K562 (cell line): ENCODE data around the gene TF. TPM values are rescaled to one million over a fixed set of nuclear protein-coding genes. Genes with fewer than 3 reads are reported as not detected.

Source experiments
- ATF3 ChIP-seq, 2 experiments: fragments of 450-650 bp in 1 of 2; sonication (generic) in 1 of 2; formaldehyde crosslinking in 1 of 2; IDR thresholded peaks in 1 of 2; conservative IDR thresholded peaks in 1 of 2; 2 replicates each; pipeline versions ENCODE4 v1.6.1 to v1.8.1; 2016 to 2023; ENCODE audit warnings: mild to moderate bottlenecking in 2 of 2, moderate library complexity in 2 of 2, inconsistent platforms in 1 of 2, missing genetic modification reagents in 1 of 2
- CHAMP1 ChIP-seq: fragments of 450-650 bp; IDR thresholded peaks from 2 replicates; pipeline ENCODE4 v1.6.1; 2016; ENCODE audit warnings: mild to moderate bottlenecking
- MBD1 ChIP-seq: fragments of 250-450 bp; sonication (Bioruptor Pico); IDR thresholded peaks from 2 replicates; pipeline ENCODE4 v1.8.0; 2022; ENCODE audit warnings: inconsistent platforms
- RFX5 ChIP-seq: IDR thresholded peaks from 2 replicates; pipeline ENCODE4 v1.6.1; 2011; ENCODE audit warnings: low read depth, mild to moderate bottlenecking, improper control_type of control experiment, low read length
- SFPQ ChIP-seq: fragments of 200-400 bp; formaldehyde crosslinking; IDR thresholded peaks from 2 replicates; pipeline ENCODE4 v1.6.1; 2017; ENCODE audit warnings: mild to moderate bottlenecking, low read depth, low read length, moderate library complexity
- SMARCC2 ChIP-seq: fragments of 450-650 bp; IDR thresholded peaks from 2 replicates; pipeline ENCODE4 v1.6.1; 2017; ENCODE audit warnings: antibody characterized with exemption, moderate library complexity, mild to moderate bottlenecking, low read depth
- UBTF ChIP-seq, 2 experiments: IDR thresholded peaks; 2 replicates each; pipeline ENCODE4 v1.6.1; 2012; ENCODE audit warnings: improper control_type of control experiment in 2 of 2, low read depth in 2 of 2, low read length in 2 of 2, borderline replicate concordance in 1 of 2
- ZBTB11 ChIP-seq, 3 experiments: fragments of 200-800 bp in 1 of 3; fragments of 250-450 bp in 1 of 3; fragments of 450-650 bp in 1 of 3; sonication (Bioruptor Pico) in 1 of 3; sonication (Bioruptor generic) in 1 of 3; formaldehyde crosslinking in 1 of 3; IDR thresholded peaks; 2 replicates each; pipeline versions ENCODE4 v1.6.1 to v1.8.0; 2016 to 2022; ENCODE audit warnings: mild to moderate bottlenecking in 2 of 3, missing genetic modification characterization in 2 of 3, missing compliant biosample characterization in 1 of 3, moderate library complexity in 1 of 3
- polyA plus RNA-seq, 8 experiments: library from polyadenylated mRNA; depleted of rRNA in 4 of 8; stranded (reverse) in 5 of 8; unstranded in 3 of 8; fragments of >200 nt; fragmentation: Nextera tagmentation in 2 of 8; fragmentation: Illumina TruSeq in 1 of 8; extraction: Ambion mirVana in 2 of 8; extraction: Trizol in 1 of 8; gene quantifications; 2 replicates each; pipeline versions ENCODE4 v1.2.1 to v1.2.3, GENCODE V29; 2011 to 2014; ENCODE audit warnings: inconsistent platforms in 1 of 8, missing spikeins in 1 of 8
- total RNA-seq, 7 experiments: library from RNA; depleted of rRNA in 6 of 7; stranded (reverse); fragments of >200 nt in 6 of 7; fragmentation: Illumina TruSeq in 2 of 7; extraction: Trizol in 2 of 7; gene quantifications; 2 replicates each; pipeline versions ENCODE4 v1.2.1 to v1.2.3, GENCODE V29; 2011 to 2021; ENCODE audit warnings: low replicate concordance in 1 of 7

The TF gene
- total and polyA plus RNA-seq, 9 of the 15 experiments (the other 6 are each of a cell fraction or from before 2014, with no cell fraction given): 0.09 to 9.2 (median 3.1) TPM

- no peak for TF ChIP-seq ZBTB11 (CRISPR knock-in tag; IDR thresholded peaks at IDR 0.05)
- peak; percentile 79 for TF ChIP-seq ATF3 (IDR thresholded peaks at IDR 0.05)
- TF ChIP-seq ATF3 (CRISPR knock-in tag; conservative IDR thresholded peaks at IDR 0.05): no peak
- no peak for TF ChIP-seq CHAMP1
- 0 out of 2 replicates have a peak, but pooled peaks have one; percentile 24 for TF ChIP-seq MBD1 (CRISPR knock-in tag)
- no peak for TF ChIP-seq RFX5
- no peak for TF ChIP-seq SFPQ
- no peak for TF ChIP-seq UBTF (IDR thresholded peaks at IDR 0.05; ENCODE audit: borderline replicate concordance in 1 of 2, low read depth in 2 of 2, low read length in 2 of 2)
- no peak for TF ChIP-seq SMARCC2
Measured at GRCh38 chr3:133805384-133805701, 59.1 kb downstream of the TF start (continued).
